GF-D8 (cell line): ENCODE results near the gene CHRFAM7A.
"Not testable (repeated sequence)": the region's sequence is repeated elsewhere in the genome, so short reads cannot be mapped to it uniquely, and the experiment has no call there.

ENCODE experiments used
- DNase-seq: peaks from one replicate; lab custom pipeline; 2025; lab: John Stamatoyannopoulos, UW

The CHRFAM7A gene

GRCh38 chr15:30315704-30316103, 77.6 kb downstream of the CHRFAM7A start:
- not testable (repeated sequence) for DNase-seq

GRCh38 chr15:30310575-30310974, 82.8 kb downstream of the CHRFAM7A start:
- DNase-seq = not testable (repeated sequence)
